Thymus (tissue), 2 donors: ENCODE results near the gene PSMB7. TPM values are rescaled to one million over a fixed set of nuclear protein-coding genes. Genes with fewer than 3 reads are reported as not detected.

ENCODE experiments used
- polyA plus RNA-seq: library from polyadenylated mRNA; stranded (reverse); fragments of 200-250 nt; gene quantifications from one replicate; pipeline ENCODE4 v1.2.3, GENCODE V29; 2013
- total RNA-seq: library from RNA; stranded (reverse); fragments of 120-200 nt; gene quantifications from one replicate; pipeline ENCODE4 v1.2.4, GENCODE V29; 2013
- donor health status: healthy.

PSMB7 gene
- total and polyA plus RNA-seq, 2 donors: 132 to 177 TPM

Other genes with a start within 250 kb of the PSMB7 start
- gene NEK6, start 157.5 kb downstream of the PSMB7 start, total RNA-seq: 9.8 TPM
- 8.3 TPM for gene NEK6, start 157.5 kb downstream of the PSMB7 start, polyA plus RNA-seq
- 0.09 TPM for gene ADGRD2, start 35.0 kb upstream of the PSMB7 start, total RNA-seq
- gene ADGRD2, start 35.0 kb upstream of the PSMB7 start, polyA plus RNA-seq: 0.50 TPM
- 0.52 TPM for gene NR5A1, start 92.0 kb upstream of the PSMB7 start, total RNA-seq
- 0.46 TPM for gene NR5A1, start 92.0 kb upstream of the PSMB7 start, polyA plus RNA-seq